Type B pancreatic cell (in vitro differentiated cells): ENCODE results near the gene CAMK1. TPM values are rescaled to one million over a fixed set of nuclear protein-coding genes. Genes with fewer than 3 reads are reported as not detected.
A peak's percentile ranks its signal among the peaks of the same experiment; 100 is the strongest.

Source experiments
- DNase-seq: peaks from one replicate; pipeline ENCODE4 v3.0.0; 2021; ENCODE audit warnings: mixed read lengths; ENCODE audit not compliant: unreplicated experiment; ENCODE audit errors: extremely low spot score
- H3K27ac Mint-ChIP-seq: 2 replicates; pipeline ENCODE4 v1.8.0; 2021; ENCODE audit warnings: mild to moderate bottlenecking, mixed read lengths
- H3K27me3 Mint-ChIP-seq: 2 replicates; pipeline ENCODE4 v1.8.0; 2021; ENCODE audit warnings: mixed read lengths
- H3K36me3 Mint-ChIP-seq: 2 replicates; pipeline ENCODE4 v1.8.0; 2021; ENCODE audit warnings: mixed read lengths
- H3K4me1 Mint-ChIP-seq: one replicate; pipeline ENCODE4 v1.8.0; 2021; ENCODE audit warnings: mixed read lengths; ENCODE audit not compliant: unreplicated experiment
- H3K4me3 Mint-ChIP-seq: 2 replicates; pipeline ENCODE4 v1.8.0; 2021; ENCODE audit warnings: mild to moderate bottlenecking, mixed read lengths
- H3K9me3 Mint-ChIP-seq: 2 replicates; pipeline ENCODE4 v1.8.0; 2021; ENCODE audit warnings: mixed read lengths
- CTCF ChIP-seq: fragments of 200-600 bp; sonication (generic); conservative IDR thresholded peaks from 2 replicates; pipeline ENCODE4 v1.5.0; 2021; ENCODE audit warnings: antibody characterized with exemption, mild to moderate bottlenecking
- total RNA-seq: library from RNA; stranded (reverse); gene quantifications from 2 replicates; pipeline ENCODE4 v1.2.1, GENCODE V29; 2021; ENCODE audit warnings: low replicate concordance

The CAMK1 gene
- total RNA-seq, 1 donor from 2014 or later: 9.1 TPM

- no peak for DNase-seq
- Mint-ChIP-seq H3K4me1 (no peaks in the 10 kb centered on the region), H3K36me3 (no peaks in the 10 kb centered on the region), H3K4me3 (no peak overlapping the region), H3K27me3 (peaks cover 59% of the 10 kb centered on the region), H3K9me3 (no peaks in the 10 kb centered on the region), H3K27ac (no peak overlapping the region)
- TF ChIP-seq CTCF: no peak
Measured at GRCh38 chr3:9721015-9721699, 48.6 kb downstream of the CAMK1 start.

GRCh38 chr3:9718118-9718517, 51.6 kb downstream of the CAMK1 start:
- Mint-ChIP-seq H3K4me1 (no peaks in the 10 kb centered on the region), H3K27ac (no peak overlapping the region), H3K9me3 (no peaks in the 10 kb centered on the region), H3K4me3 (no peak overlapping the region), H3K27me3 (peaks cover 60% of the 10 kb centered on the region), H3K36me3 (no peaks in the 10 kb centered on the region)
- DNase-seq: no peak
- no peak for TF ChIP-seq CTCF

GRCh38 chr3:9717563-9717962, 52.2 kb downstream of the CAMK1 start:
- Mint-ChIP-seq H3K9me3 (no peaks in the 10 kb centered on the region), H3K4me3 (no peak overlapping the region), H3K27me3 (peaks cover 59% of the 10 kb centered on the region), H3K4me1 (no peaks in the 10 kb centered on the region), H3K27ac (no peak overlapping the region), H3K36me3 (no peaks in the 10 kb centered on the region)
- no peak for TF ChIP-seq CTCF
- no peak for DNase-seq

- H3K27ac Mint-ChIP-seq: no peak overlapping the region
- TF ChIP-seq CTCF: no peak
- peaks cover 58% of the 10 kb centered on the region for H3K27me3 Mint-ChIP-seq
- H3K36me3 Mint-ChIP-seq: no peaks in the 10 kb centered on the region
- no peak overlapping the region for H3K4me3 Mint-ChIP-seq
- H3K4me1 Mint-ChIP-seq: no peaks in the 10 kb centered on the region
- no peak for DNase-seq
- no peaks in the 10 kb centered on the region for H3K9me3 Mint-ChIP-seq
Measured at GRCh38 chr3:9716801-9717555, 52.8 kb downstream of the CAMK1 start.

GRCh38 chr3:9715764-9716437, 53.8 kb downstream of the CAMK1 start:
- peak; percentile 16 for TF ChIP-seq CTCF
- Mint-ChIP-seq H3K4me3 (no peak overlapping the region), H3K9me3 (no peaks in the 10 kb centered on the region), H3K4me1 (no peaks in the 10 kb centered on the region), H3K27me3 (peaks cover 56% of the 10 kb centered on the region), H3K36me3 (no peaks in the 10 kb centered on the region), H3K27ac (no peak overlapping the region)
- no peak for DNase-seq
